Dedifferentiated amniotic fluid mesenchymal stem cell (primary cell): Measurements from ENCODE around the gene SLC66A3.

ENCODE experiments used
- DNase-seq: peaks from one replicate; pipeline ENCODE4 v3.0.0-alpha.2; 2016; ENCODE audit errors: extremely low spot score

SLC66A3 gene

GRCh38 chr2:11155381-11156035, at the start of gene SLC66A3:
TSS of gene SLC66A3 (plus strand) at chr2:11155467. CDS start at chr2:11155547, 80 bp downstream.
- DNase-seq, result peak; percentile 52

- no peak for DNase-seq
These were observed 46.3 kb upstream of the SLC66A3 start for GRCh38 chr2:11109002-11109401.

DNA sequence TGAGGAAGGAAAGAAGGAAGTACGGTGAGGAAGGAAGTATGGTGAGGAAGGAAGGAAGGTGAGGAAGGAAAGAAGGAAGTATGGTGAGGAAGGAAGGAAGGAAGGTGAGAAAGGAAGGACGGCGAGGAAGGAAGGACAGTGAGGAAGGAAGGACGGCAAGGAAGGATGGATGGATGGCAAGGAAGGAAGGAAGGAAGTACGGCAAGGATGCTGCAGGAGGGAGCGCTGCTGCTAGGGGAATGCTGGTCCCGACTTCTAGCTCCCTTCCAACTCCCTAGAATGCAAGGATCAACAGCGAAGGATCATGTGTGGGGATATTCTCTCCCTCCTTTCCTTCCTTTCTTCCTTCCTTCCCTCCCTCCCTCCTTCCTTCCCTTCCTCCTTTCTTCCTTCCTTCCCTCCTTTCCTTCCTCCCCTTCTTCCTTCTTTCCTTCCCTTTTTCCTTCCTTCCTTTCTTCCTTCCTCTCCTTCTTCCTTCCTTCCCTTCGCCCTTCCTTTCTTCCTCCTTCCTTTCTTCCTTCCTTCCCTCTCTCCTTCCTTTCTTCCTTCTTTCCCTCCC, 42.3 kb upstream of the SLC66A3 start:
- DNase-seq, result no peak

DNA sequence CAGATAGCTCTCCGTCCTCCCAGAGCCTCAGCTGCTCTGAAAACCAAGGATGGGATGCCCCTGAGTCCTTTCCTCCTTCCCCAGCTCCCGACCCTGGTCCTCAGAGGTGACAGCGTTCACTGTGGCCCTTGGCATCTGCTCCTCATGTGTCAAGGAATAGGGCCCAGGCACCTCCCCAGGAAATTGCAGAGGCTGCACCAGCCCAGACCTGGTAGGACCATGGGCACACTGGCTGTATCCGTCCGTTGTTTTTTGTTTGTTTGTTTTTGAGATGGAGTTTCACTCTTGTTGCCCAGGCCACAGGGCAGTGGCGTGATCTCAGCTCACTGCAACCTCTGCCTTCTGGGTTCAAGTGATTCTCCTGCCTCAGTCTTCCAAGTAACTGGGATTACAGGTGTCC, 37.5 kb upstream of the SLC66A3 start:
- DNase-seq, result no peak

GRCh38 chr2:11118761-11119160, 36.5 kb upstream of the SLC66A3 start:
- no peak for DNase-seq

DNA sequence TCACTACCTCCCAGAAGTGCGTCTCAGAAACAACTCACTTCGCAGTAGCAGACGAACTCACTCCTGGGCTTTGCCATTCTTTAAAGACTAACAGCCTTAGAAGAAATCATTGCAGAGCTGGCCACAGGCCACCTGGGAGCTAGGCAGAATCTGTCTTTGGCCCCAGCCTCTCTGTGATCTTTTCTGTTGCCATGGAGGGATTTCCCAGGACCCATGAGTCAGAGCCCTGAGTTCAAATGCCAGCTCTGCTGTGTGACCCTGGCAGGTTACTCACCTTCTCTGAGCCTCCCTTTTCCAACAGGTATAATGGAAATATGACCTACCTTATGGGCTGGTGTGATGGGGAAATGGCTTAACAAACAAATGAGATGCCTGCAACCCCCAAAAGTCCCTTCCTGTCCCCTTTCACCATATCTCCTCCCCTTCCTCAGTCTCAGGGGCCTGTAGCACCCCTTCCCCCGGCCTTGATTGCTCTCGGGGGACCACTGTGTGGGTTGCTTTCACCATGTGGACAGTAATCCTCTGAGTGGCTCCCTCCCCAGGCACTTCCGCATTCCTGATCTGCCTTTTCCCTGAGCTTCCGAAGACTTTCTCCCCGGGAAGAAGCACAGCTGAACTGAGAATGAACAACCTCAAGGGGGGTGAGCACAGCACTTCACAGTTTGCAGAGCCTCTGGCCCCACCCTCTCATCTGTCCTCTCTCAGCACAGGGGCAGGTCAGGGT, 34.0 kb upstream of the SLC66A3 start:
- no peak for DNase-seq

- no peak for DNase-seq
These were observed 33.5 kb upstream of the SLC66A3 start for GRCh38 chr2:11121823-11122155.

DNA sequence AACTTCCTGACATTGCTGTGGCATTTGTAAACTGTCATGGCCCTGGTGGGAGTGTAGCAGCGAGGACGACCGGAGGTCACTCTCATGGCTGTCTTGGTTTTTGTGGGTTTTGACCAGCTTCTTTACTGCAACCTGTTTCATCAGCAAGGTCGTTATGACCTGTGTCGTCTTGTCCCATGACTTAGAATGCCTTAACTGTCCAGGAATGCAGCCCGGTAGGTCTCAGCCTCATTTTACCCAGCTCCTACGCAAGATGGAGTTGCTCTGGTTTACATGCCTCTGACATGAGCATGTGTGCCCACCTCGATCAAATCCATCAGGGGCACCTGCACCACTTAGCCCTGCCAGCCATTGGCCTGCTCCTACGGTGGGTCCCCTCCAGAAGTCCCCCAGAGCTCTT, 32.9 kb upstream of the SLC66A3 start:
- no peak for DNase-seq

DNA sequence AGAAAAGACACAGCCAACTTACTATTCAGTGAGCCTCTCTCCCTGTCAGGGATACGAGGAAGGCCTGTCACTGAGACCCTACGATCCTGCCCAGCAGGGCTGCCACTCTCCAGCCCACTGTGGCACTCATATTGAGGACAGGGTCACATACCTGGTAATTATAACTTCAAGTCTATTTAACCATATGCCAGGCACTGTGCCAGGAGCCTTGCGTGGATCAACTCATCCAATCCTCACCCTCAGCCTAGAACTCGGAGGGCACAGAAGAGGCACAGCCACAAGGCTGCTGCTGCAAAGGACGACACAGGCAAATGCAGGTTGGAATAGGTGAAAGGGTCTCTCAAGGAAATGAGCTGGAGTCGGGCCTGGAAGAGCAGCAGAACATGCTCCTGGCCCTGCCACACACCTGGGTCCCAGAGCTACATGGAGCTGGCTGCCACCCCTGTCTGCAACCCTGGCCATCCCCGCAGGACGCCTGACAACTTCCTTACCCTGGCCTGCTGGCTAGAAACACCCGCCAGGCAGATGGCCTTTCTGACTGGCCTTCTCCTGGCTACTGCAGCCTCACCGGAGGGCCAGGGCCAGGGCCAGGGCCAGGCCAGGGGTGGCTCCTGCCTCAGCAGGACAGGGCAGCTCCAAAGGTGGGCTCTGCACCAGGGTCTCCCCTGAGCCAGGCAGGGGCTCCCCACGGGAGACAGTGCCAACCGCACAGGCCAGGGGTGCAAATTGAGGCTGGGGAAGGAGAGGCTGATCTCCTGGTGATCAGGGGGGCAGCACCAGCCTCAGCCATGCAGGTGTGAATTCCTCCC, 32.1 kb upstream of the SLC66A3 start:
- DNase-seq, result no peak

DNA sequence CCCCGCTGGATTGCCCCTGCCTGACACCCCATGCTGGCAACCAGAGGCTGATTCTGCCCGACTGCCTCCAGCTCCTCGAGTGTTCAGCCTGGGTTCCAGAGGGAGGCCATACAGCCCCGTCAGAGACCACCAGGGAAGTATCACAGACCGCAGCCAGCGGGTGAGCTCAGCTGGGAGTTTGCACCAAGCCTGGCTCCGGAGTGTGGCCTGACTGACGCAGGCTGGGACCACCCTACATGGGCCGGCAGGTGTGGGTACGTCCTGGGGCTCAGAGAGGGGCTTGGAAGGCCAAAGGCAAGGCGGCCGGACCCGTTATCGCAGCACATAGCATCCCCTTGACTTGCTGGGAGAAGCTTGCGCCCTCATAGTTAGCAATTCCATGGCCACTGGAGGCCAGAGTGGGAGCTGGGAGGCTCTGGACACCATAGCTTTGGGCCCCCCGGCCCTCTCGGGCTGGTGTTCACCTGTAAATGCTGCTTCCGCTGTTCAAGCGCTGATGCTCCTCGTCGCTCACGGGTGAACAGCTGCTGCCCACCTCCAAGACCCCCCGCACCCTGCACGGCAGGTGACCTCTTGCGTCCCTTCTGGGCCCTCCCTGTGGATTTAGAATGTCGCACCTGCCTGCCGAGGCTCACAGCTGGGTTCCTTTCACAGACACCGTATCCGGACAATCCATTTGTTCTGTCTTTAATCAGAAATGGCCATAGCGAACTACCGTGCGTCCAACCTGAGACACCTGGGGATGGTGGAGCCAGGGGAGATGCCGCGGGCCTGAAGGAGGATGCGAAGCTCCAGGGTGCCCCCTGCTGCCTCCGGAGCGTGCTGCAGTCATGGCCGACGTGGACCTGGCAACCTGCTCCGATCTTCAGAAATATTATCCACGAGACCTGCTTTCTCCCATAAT, 31.2 kb upstream of the SLC66A3 start:
- peak; percentile 19 for DNase-seq

GRCh38 chr2:11124760-11125068, 30.6 kb upstream of the SLC66A3 start:
- DNase-seq, result no peak

GRCh38 chr2:11127761-11128160, 27.5 kb upstream of the SLC66A3 start:
- DNase-seq, result no peak

DNA sequence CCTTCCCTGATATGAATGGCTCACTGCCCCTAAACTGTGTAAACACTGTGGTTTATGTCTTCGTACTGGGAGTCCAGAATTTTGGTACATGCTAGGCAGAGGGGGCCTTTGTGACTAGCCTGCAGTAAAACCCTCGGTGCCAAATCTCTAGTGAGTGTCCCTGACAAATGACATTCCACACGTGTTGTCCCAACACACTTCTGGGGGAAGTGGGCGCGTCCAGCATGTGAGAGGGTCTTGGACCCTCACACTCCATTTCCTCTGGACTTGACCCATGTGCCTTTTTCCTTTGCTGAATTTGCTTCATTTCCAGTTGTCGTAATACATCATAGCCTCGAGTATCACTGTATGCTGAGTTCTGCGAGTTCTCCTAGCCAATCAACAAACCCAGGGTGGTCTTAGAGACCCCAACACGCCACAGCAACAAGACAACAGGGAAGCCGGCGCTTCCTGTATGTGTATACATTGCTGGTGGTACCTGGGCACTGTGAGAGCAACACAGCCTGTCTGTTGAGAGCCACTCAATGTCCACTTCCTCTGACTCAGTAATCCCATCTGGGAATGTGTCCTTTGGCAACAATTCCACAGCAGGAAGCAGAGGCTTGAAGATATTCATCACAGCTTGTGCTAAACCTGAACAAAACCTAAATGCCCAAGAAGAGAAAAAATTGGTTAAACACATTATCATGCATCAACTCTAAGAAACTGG, 26.9 kb upstream of the SLC66A3 start:
- no peak for DNase-seq

DNA sequence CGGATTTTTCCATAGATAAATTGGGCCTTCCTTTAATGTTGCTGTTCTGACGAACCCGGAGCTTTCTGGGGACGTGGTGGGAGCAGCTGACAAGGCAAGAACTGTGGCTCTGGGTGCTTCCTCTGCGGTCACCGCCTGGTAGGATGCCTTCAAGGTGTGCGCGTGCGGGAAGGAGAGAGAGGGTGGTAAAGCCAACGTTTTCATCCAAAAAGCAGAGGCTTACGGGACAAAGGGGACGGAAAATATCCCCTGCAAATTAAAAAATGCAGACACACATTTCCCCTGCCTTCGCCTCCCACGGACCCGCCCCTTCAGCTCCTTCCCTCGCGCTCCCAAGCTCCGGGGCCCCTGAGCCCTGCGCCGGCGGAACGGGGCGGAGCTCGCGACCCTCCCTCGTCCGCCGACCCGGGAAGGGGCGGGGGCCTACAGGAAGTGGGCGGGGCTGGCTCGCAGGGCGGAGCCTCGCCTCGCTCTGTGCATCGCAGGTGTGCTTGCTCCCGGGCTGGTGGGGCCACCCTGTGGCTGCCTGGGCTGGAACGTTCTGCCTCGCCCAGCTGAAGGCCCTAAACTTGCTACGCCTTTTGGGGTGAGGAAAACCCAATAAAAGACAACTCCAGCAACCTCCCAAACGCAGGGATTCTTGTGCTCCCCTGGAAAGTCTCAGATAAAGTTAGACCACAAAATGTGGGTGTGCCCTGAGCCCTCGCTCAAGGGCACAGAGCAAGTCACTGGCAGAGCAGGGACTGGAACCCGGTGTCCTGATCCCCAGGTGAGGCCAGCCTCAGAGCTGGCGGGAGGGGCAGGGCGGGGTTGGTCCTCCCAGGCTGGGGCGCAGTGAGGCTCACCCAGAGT, 25.4 kb upstream of the SLC66A3 start:
- no peak for DNase-seq

- no peak for DNase-seq
These were observed 23.9 kb upstream of the SLC66A3 start for GRCh38 chr2:11131166-11131920.

DNA sequence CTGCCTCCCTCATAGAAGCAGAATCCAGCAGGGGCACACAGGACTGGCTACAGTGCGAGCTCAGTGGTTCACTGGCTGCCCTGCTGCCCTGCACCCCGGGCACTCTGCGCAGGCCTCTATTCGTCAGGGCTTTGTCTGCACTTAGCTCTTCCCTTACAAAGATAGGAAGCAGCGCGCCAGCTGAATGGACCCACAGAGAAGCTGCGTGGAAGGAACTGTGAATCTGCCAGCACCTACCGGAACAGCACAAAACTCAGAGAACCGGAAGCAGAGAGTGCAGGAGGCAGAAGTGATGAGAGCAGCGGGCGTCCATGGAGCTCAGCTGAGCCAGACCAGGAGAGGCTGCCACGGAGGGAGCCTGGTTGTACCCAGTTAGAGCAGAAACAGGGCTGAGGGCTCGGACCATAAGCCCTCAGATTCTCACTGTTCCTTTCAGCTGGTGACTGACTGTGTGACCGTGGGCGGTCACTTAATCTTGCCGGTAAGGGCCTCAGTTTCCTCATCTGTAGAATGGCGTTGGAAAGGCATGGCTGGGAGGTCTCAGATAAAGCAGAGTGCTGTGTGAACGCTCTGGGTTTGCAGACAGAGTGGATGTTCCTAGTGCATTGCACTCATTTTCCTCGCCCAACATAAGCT, 23.1 kb upstream of the SLC66A3 start:
- no peak for DNase-seq

- DNase-seq, result no peak
These were observed 21.9 kb upstream of the SLC66A3 start for GRCh38 chr2:11133238-11133935.

DNA sequence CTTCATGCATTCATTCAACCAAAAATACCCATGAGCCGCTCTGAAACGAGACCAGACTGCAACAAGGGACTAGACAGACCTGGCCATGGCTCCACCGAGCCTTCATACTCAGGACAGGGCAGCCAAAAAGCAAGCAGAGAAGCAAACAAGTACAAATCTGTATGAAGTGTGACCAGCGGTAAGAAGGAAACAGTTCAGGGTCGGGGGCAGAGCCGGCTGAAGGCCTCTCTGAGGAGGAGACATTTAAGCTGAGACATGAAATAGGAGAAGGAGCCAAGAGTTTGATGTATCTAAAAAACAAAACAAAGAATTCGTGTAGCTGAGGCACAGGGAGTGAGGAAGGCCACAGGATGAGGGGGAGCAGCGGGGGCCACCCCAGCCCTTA, 21.3 kb upstream of the SLC66A3 start:
- DNase-seq, result no peak
